ENCODE data around the gene CSF2RB.

The CSF2RB gene

GRCh38 chr22:36891646-36892045 lies 21.8 kb upstream of the CSF2RB start:
- DNase-seq (ENCODE audit: low spot score): no peak

- DNase-seq (ENCODE audit: low spot score): no peak
These were observed 21.1 kb upstream of the CSF2RB start for GRCh38 chr22:36892292-36892691.

- DNase-seq (ENCODE audit: low spot score): no peak
These were observed 20.2 kb upstream of the CSF2RB start for GRCh38 chr22:36893262-36893661.

GRCh38 chr22:36894266-36894665 lies 19.2 kb upstream of the CSF2RB start:
- DNase-seq (ENCODE audit: low spot score): no peak

GRCh38 chr22:36897611-36898010 lies 15.8 kb upstream of the CSF2RB start:
- no peak for DNase-seq (ENCODE audit: low spot score)

- no peak for DNase-seq (ENCODE audit: low spot score)
These were observed 14.7 kb upstream of the CSF2RB start for GRCh38 chr22:36898690-36899089.

GRCh38 chr22:36899498-36899897 lies 13.9 kb upstream of the CSF2RB start:
- no peak for DNase-seq (ENCODE audit: low spot score)

- DNase-seq (ENCODE audit: low spot score): no peak
These were observed 13.2 kb upstream of the CSF2RB start for GRCh38 chr22:36900225-36900624.

- DNase-seq (ENCODE audit: low spot score): no peak
These were observed 12.5 kb upstream of the CSF2RB start for GRCh38 chr22:36900880-36901279.

- DNase-seq (ENCODE audit: low spot score): no peak
These were observed 11.9 kb upstream of the CSF2RB start for GRCh38 chr22:36901411-36902142.

GRCh38 chr22:36902143-36902926 lies 11.1 kb upstream of the CSF2RB start:
- no peak for DNase-seq (ENCODE audit: low spot score)

- DNase-seq (ENCODE audit: low spot score): no peak
These were observed 9.1 kb upstream of the CSF2RB start for GRCh38 chr22:36904260-36904880.

- DNase-seq (ENCODE audit: low spot score): no peak
These were observed 5.9 kb upstream of the CSF2RB start for GRCh38 chr22:36907253-36908195.

- no peak for DNase-seq (ENCODE audit: low spot score)
These were observed 3.0 kb upstream of the CSF2RB start for GRCh38 chr22:36910461-36910860.

GRCh38 chr22:36911887-36912661 lies 1.4 kb upstream of the CSF2RB start:
- DNase-seq (ENCODE audit: low spot score): no peak

GRCh38 chr22:36912694-36913426 lies 568 bp upstream of the CSF2RB start:
- DNase-seq (ENCODE audit: low spot score): no peak

- no peak for DNase-seq (ENCODE audit: low spot score)
These were observed 943 bp downstream of the CSF2RB start for GRCh38 chr22:36914390-36914752.

GRCh38 chr22:36916034-36916433 lies 2.6 kb downstream of the CSF2RB start:
- no peak for DNase-seq (ENCODE audit: low spot score)

GRCh38 chr22:36918586-36919284 lies 5.3 kb downstream of the CSF2RB start:
- no peak for DNase-seq (ENCODE audit: low spot score)
